HepG2 (cell line): ENCODE data around the gene NRSN2. TPM values are rescaled to one million over a fixed set of nuclear protein-coding genes. Genes with fewer than 3 reads are reported as not detected.
A peak's percentile ranks its signal among the peaks of the same experiment; 100 is the strongest.

Experiments
- CENPT ChIP-seq: sonication (generic); formaldehyde crosslinking; IDR thresholded peaks from 2 replicates; pipeline ENCODE4 v1.8.0; 2022; ENCODE audit warnings: low read depth, mild to moderate bottlenecking, moderate library complexity, missing genetic modification reagents
- HOMEZ ChIP-seq: IDR thresholded peaks from 2 replicates; pipeline ENCODE4 v1.6.1; 2016; ENCODE audit warnings: low read depth
- JUND ChIP-seq: sonication (generic); formaldehyde crosslinking; IDR thresholded peaks from 2 replicates; pipeline ENCODE4 v1.8.0; 2022; ENCODE audit warnings: mild to moderate bottlenecking, missing genetic modification reagents
- MBD4 ChIP-seq: IDR thresholded peaks from 2 replicates; pipeline ENCODE4 v1.6.1; 2012; ENCODE audit warnings: low read length, inconsistent platforms, borderline replicate concordance
- MEIS2 ChIP-seq: sonication (generic); formaldehyde crosslinking; IDR thresholded peaks from 2 replicates; pipeline ENCODE4 v1.9.0; 2021; ENCODE audit warnings: mild to moderate bottlenecking, missing genetic modification reagents
- MYPOP ChIP-seq: sonication (generic); formaldehyde crosslinking; IDR thresholded peaks from 2 replicates; pipeline ENCODE4 v1.8.1; 2023; ENCODE audit warnings: mild to moderate bottlenecking, moderate library complexity, missing genetic modification reagents
- PRDM15 ChIP-seq: sonication (generic); formaldehyde crosslinking; IDR thresholded peaks from 2 replicates; pipeline ENCODE4 v1.4.0; 2020; ENCODE audit warnings: missing genetic modification reagents
- RBFOX2 ChIP-seq: fragments of 200-400 bp; formaldehyde crosslinking; IDR thresholded peaks from 2 replicates; pipeline ENCODE4 v1.6.1; 2017; ENCODE audit warnings: low read depth, mild to moderate bottlenecking, low read length
- SMC3 ChIP-seq: IDR thresholded peaks from 2 replicates; pipeline ENCODE4 v1.6.1; 2011; ENCODE audit warnings: low read length, improper control_type of control experiment
- TCF7 ChIP-seq: sonication (generic); IDR thresholded peaks from 2 replicates; pipeline ENCODE4 v1.6.1; 2016; ENCODE audit warnings: antibody characterized with exemption, low read depth
- USF2 ChIP-seq, 2 experiments: sonication (generic) in 1 of 2; formaldehyde crosslinking in 1 of 2; IDR thresholded peaks; 2 replicates each; pipeline versions ENCODE4 v1.5.1 to v1.6.1; 2011 to 2020; ENCODE audit warnings: borderline replicate concordance in 1 of 2, low read depth in 1 of 2, low read length in 1 of 2, mild to moderate bottlenecking in 1 of 2, missing genetic modification reagents in 1 of 2, moderate library complexity in 1 of 2
- WIZ ChIP-seq: sonication (generic); formaldehyde crosslinking; IDR thresholded peaks from 2 replicates; pipeline ENCODE4 v1.5.1; 2020; ENCODE audit warnings: mild to moderate bottlenecking, missing genetic modification reagents
- ZNF362 ChIP-seq: sonication (generic); formaldehyde crosslinking; IDR thresholded peaks from 2 replicates; pipeline ENCODE4 v1.4.0; 2020; ENCODE audit warnings: missing genetic modification reagents, mild to moderate bottlenecking, borderline replicate concordance
- ZNF503 ChIP-seq: sonication (generic); formaldehyde crosslinking; IDR thresholded peaks from 2 replicates; pipeline ENCODE4 v1.4.0; 2020; ENCODE audit warnings: missing genetic modification reagents
- ZNF629 ChIP-seq: sonication (generic); formaldehyde crosslinking; conservative IDR thresholded peaks from 2 replicates; pipeline ENCODE4 v1.5.0; 2020; ENCODE audit warnings: missing genetic modification reagents
- ZNF782 ChIP-seq: sonication (generic); formaldehyde crosslinking; IDR thresholded peaks from 2 replicates; pipeline ENCODE4 v1.4.0; 2020; ENCODE audit warnings: missing genetic modification reagents, mild to moderate bottlenecking, borderline replicate concordance
- polyA plus RNA-seq, 8 experiments: library from polyadenylated mRNA; depleted of rRNA in 3 of 8; stranded (reverse) in 7 of 8; unstranded in 1 of 8; fragments of >200 nt; fragmentation: Illumina TruSeq in 4 of 8; extraction: Trizol in 4 of 8; gene quantifications; 2 replicates each; pipeline versions ENCODE4 v1.2.1 to v1.2.3, GENCODE V29; 2011 to 2016; ENCODE audit warnings: low read depth in 4 of 8, missing spikeins in 1 of 8, mixed read lengths in 1 of 8; ENCODE audit not compliant: insufficient read depth in 1 of 8
- total RNA-seq, 5 experiments: library from RNA; depleted of rRNA; stranded (reverse); fragments of >200 nt; fragmentation: Illumina TruSeq; extraction: Trizol; gene quantifications; 2 replicates each; pipeline ENCODE4 v1.2.3, GENCODE V29; 2016; ENCODE audit warnings: low read depth in 1 of 5

NRSN2 gene
- total and polyA plus RNA-seq, 2 of the 13 experiments (the other 11 are each of a cell fraction or from before 2014, with no cell fraction given) = 32.3 to 49.4 TPM

GRCh38 chr20:326645-327185, 20.2 kb upstream of the NRSN2 start (continued):
- TF ChIP-seq CENPT (CRISPR knock-in tag) (no peak; the same call in 1 of the 2 replicates), TCF7 (no peak), ZNF629 (CRISPR knock-in tag) (no peak), USF2 (IDR thresholded peaks at IDR 0.05; ENCODE audit: low read depth, low read length) (no peak), USF2 (CRISPR knock-in tag; IDR thresholded peaks at IDR 0.05; ENCODE audit: borderline replicate concordance) (no peak; the same call in 1 of the 2 replicates), ZNF362 (no peak), WIZ (no peak), ZNF782 (CRISPR knock-in tag) (0 out of 2 replicates have a peak, but pooled peaks have one; percentile 51), MYPOP (peak; percentile 67), MEIS2 (CRISPR knock-in tag) (no peak; the same call in 1 of the 2 replicates), HOMEZ (CRISPR knock-in tag) (no peak; the same call in 1 of the 2 replicates), RBFOX2 (no peak; the same call in 1 of the 2 replicates), MBD4 (no peak), PRDM15 (no peak; the same call in 1 of the 2 replicates), JUND (no peak), SMC3 (no peak), ZNF503 (CRISPR knock-in tag) (no peak)
